HG02973 (cell line): ENCODE results near the gene NSD2.
A peak's percentile ranks its signal among the peaks of the same experiment; 100 is the strongest.
"Not testable (repeated sequence)": the region's sequence is repeated elsewhere in the genome, so short reads cannot be mapped to it uniquely, and the experiment has no call there.

Experiments used
- ATAC-seq: cut with Tn5 transposase; IDR thresholded peaks from one replicate; pipeline ENCODE4 v1.9.1; 2021; ENCODE audit warnings: moderate library complexity; ENCODE audit not compliant: unreplicated experiment

The NSD2 gene

GRCh38 chr4:1841887-1842210, 29.3 kb upstream of the NSD2 start:
- ATAC-seq = no peak

GRCh38 chr4:1842339-1842895, 28.8 kb upstream of the NSD2 start:
- no peak for ATAC-seq

DNA sequence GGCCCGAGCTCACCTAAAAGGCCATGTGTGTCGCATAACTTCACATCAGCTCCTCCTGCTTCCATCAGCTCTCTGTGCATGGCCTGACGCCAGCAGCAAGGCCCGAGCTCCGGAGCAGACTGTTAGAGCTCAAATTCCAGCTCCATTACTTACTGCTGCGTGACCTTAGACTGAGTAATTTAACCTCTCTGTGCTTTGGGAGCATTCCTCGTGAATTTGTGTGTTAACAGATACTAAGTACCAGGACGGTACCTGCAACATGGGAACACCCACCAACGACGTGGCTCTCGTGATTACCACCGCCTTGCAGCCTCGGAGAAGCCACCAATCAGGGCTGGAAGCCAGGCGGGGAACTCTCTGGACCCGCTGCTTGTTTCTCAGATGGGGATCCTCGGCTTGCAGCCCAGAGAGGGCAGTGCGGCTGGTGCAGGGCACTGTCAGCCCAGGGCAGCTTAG, 28.2 kb upstream of the NSD2 start:
- ATAC-seq = no peak

GRCh38 chr4:1843852-1844251, 27.3 kb upstream of the NSD2 start:
- no peak for ATAC-seq

DNA sequence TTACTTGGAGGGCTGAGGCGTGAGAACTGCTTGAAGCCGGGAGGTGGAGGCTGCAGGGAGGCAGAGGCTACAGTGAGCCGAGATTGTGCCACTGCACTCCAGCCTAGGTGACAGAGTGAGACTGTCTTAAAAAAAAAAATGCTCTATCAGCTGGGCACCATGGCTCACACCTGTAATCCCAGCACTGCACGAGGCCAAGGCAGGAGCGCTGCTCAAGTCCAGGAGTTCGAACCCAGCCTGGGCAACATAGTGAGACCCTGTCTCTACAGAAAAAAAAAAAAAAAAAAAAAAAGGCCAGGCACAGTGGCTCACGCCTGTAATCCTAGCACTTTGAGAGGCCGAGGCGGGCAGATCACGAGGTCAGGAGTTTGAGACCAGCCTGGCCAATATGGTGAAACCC, 26.6 kb upstream of the NSD2 start:
- not testable (repeated sequence) for ATAC-seq

DNA sequence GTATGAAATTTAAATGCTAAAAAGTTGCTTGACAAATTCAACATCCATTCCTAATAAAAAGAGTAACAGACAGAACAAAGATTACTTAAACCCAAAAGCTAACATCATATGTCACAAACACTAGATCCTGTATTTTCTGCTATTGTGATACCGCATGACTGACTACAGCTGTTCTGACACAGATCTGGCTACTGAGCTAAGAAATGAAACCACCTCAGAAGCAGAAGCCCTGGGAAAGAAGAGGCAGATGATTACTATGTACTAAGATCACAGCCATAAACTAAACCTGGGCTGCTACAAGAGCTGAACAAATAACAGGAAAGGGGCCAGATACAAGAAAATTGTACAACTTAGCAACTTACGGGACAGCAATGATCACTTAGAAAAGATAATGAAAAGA, 24.6 kb upstream of the NSD2 start:
- ATAC-seq = no peak

DNA sequence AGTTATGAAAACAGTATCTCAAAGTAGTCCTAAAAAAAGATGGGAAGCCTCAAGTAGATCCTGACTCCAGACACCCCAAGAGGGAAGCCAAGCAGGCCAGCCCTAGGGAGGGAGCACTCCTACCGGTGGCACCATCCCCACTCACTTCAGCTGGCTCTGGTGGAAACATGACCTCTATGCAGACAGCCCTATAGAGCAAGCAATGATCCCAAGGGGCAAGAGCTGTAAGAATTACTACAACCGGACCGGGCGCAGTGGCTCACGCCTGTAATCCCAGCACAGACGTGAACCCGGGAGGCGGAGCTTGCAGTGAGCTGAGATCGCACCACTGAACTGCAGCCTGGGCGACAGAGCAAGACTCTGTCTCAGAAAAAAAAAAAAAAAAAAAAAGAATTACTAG, 20.9 kb upstream of the NSD2 start:
- ATAC-seq = no peak

GRCh38 chr4:1851160-1851559, 20.0 kb upstream of the NSD2 start:
- no peak for ATAC-seq

DNA sequence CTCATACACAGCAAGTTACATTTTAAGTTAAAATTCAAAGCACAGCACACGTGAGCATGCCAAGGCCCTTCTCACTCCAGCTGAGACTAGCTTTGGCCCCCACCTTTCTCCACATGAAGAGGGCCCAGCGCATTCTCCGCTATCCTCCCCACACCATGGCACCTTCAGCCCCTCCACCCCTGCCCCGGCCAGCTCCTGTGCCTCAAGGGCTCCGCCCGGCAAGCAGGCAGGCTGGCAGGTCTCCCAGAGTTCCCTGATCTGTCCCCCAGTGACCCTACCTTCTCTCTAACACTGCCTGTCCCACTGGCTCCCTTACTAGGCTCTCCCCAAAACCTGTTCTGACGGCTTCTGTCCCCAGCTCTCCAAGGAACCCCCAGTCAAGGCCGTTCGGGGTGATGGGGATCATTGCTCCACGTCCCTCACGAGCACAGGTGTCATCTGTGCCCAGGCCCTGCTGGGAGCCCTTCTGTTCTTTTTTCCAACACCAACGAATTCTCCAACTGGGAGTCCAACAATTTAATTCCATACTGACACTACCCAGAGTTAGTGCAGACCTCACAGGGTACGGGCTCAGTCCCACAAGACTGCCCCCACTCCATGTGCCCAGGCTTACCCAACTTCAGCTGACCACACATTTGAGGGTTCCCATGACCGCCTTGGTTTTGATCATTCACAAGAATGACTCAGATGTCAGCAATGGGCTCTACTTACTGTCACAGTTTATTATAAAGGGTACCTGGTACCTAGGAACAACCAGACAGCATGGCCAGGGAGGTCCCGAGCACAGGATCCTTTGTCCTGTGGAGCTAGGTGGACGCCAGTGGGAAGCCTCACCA, 19.4 kb upstream of the NSD2 start:
- no peak for ATAC-seq

GRCh38 chr4:1852904-1853623, 18.1 kb upstream of the NSD2 start:
- ATAC-seq = no peak

DNA sequence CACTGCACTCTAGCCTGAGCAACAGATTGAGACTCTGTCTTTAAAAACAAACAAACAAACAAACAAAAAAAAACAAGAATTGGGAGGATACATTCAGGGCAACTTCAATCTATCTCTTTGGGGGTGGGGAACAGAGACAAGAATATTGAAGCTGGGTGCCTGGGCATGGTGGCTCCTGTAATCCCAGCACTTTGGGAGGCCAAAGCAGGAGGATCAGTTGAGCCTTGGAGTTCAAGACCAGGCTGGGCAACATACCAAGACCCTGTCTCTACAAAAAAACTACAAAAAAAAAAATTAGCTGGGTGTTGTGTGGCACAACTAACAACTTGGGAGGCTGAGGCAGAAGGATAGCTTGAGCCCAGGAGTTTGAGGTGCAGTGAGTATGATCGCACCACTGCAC, 16.4 kb upstream of the NSD2 start:
- ATAC-seq = no peak

DNA sequence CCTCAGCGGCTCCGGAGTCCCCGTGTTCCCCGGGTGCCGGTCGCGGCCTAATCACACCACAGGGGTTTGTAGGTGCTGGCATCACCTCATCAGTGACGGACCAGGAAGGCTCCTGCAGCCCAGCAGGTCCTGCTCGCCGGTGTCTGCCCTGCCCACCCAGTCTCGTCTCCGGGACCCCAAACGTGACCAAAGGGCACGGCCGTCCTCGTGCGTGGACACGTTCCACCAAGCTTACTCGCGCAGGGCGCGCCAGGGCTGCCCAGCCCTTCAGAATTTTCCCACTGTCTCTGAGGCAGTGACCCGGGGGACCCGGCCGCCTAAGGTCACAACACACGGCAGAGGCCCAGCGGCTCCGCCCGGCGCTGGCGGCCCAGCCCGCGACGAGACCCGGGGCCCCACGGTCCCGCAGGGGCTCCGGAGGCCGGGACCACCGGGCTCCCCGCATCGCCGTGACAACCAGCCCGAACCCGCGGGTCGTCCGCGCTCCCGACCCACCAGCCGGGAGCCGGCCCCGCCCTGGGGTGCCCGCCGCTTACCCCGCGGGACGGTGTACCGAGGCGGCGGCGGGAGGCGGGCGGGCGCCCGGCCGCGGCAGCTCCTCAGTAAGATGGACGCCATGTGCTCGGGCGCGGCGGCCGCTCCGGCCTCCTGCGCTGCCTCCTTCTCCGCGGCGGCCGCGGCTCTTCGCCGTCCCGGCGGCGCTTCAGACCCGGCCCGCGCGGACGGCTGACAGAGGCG, 15.7 kb upstream of the NSD2 start:
- ATAC-seq = no peak

GRCh38 chr4:1856071-1856942, 14.9 kb upstream of the NSD2 start, which contains the start of gene LETM1:
TSS of gene LETM1 (minus strand) at chr4:1856156. CDS start at chr4:1855950, 206 bp downstream.
- peak; percentile 91 for ATAC-seq

DNA sequence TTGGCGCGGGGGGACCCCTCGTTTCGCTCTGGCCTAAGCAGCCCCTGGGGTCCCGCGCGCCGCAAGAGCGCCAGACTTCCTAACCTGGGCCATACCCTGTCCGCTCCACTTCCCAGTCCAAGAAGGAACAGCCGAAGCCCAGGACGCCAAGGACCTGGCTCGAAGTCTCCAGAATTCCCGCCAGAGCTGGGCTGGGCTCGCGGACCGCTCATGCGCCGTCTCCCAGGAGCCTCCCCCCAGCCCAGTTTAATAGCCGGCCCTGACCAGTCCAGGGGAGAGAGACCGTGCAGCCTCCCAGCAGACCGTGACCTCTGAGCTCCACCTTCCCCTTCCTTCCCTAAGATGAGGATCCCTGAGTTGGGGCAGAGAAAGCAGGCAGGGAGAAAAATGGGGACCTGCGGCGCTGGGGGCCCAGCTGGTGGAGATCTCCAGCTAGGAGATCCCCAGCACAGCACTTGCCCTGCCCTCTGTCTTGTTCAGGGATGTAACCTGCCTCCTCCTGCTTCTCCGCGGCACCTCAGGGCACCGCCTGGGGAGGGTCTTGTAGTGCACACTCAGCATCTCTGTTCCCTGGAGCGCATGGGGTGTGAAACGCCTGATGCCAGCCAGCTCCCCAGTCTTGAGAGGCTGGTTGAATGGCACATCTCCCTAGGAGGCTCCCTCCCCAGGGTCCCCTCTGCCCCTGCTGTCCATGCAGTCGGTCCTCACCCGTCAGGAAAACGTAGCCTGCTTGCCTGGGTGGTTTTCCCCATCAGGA, 14.1 kb upstream of the NSD2 start:
- no peak for ATAC-seq

DNA sequence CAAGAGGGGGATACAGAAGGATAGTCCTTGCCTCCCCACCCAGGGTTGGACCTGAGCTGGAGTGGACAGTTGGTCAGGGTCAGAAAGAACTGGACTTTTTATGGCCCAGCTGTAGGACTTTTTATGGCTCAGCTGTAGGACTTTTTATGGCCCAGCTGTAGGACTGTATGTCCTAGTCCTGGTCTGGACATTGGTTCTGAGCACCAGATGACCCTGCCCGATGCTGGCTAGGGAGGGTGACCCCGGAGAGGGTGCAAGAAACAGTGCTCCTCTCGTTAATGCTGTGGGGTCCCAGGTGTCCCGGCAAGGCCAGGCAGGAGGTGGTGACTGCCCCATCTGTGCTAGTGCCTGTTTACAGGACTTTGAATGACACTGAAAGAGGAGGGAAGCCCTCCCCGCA, 13.3 kb upstream of the NSD2 start:
- ATAC-seq = no peak

GRCh38 chr4:1859389-1859753, 11.8 kb upstream of the NSD2 start:
- no peak for ATAC-seq

DNA sequence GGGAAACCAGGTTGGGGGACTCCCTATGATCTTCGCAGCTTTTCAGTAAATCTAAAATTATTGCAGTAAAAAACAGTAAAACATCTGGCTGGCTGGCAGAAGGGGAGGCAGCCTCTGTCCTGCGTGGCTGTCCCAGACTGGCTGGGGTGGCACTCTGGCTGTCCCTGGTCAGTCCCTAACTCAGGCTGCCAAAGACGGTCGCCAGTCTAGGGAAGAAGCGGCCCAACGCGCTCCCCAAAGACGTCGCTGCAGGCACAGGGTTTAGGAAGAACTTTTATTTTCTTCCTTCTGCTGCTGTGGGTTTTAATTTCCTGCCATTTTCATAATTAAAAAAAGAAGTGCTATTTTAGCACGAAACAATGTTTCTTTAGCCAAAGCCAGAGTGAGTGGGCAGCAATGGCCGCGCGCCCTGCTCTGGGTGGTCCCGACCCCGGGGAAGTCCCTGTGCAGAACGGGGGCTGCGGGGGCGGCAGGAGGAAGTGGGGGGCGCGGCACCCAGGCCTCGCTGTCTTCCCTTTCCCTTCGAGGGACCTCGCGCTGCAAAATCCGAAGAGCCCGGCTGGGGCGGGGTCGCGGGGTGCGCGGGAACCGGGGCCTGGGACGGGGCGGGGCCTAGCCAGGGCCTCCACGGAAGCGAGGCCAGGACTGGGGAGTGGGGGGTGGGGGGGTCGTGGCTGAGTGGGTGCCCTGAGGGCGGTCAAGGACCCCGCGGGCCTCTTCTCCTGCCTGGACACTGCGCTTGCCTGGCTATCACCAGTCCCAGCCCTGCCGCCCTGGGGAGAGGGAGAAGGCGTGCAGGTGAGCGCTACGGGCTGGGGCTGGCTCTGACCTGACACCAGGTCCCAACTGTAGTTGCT, 8.9 kb upstream of the NSD2 start:
- no peak for ATAC-seq

DNA sequence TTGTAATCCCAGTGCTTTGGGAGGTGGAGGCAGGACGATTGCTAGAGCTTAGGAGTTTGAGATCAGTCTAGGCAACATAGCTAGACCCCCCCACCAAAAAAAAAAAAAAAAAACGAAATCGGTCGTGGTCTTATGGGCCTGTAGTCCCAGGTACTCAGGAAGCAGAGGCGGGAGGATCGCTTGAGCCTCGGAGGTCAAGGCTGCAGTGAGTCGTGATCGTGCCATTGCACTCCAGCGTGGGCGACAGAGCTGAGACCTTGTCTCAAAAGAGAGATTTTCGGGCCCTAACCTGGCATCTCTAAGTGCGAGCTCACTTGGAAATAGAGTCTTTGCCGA, 8.3 kb upstream of the NSD2 start:
- no peak for ATAC-seq
